Neural cell (in vitro differentiated cells): ENCODE measurements around the gene NELL1. TPM values are rescaled to one million over a fixed set of nuclear protein-coding genes. Genes with fewer than 3 reads are reported as not detected.

ENCODE experiments used
- H2AFZ ChIP-seq: fragments of 200-600, 300-800 bp; sonication (generic), shearing (Covaris generic); 2 replicates; pipeline ENCODE4 v1.6.0; 2014; ENCODE audit warnings: low read depth, mild to moderate bottlenecking, antibody characterized with exemption, low read length, moderate library complexity
- H3F3A ChIP-seq: fragments of 200-600 bp; shearing (Covaris generic); 2 replicates; pipeline ENCODE4 v1.6.1; 2016; ENCODE audit warnings: mild to moderate bottlenecking, moderate library complexity, mixed read lengths, antibody characterized with exemption, low read length; ENCODE audit not compliant: insufficient read depth, poor library complexity, severe bottlenecking
- H3K27ac ChIP-seq: fragments of 200-600, 300-800 bp; sonication (generic), shearing (Covaris generic); 2 replicates; pipeline ENCODE4 v1.5.1; 2014; ENCODE audit warnings: mild to moderate bottlenecking, low read length, moderate library complexity
- H3K27me3 ChIP-seq: fragments of 300-800, 200-600 bp; sonication (generic), shearing (Covaris generic); 2 replicates; pipeline ENCODE4 v1.6.0; 2014; ENCODE audit warnings: mild to moderate bottlenecking, low read depth, low read length, moderate library complexity; ENCODE audit not compliant: insufficient read depth
- H3K36me3 ChIP-seq: fragments of 300-800, 200-600 bp; sonication (generic), shearing (Covaris generic); 2 replicates; pipeline ENCODE4 v1.5.1; 2014; ENCODE audit warnings: mild to moderate bottlenecking, antibody characterized with exemption, low read length, moderate library complexity; ENCODE audit not compliant: insufficient read depth
- H3K4me2 ChIP-seq: fragments of 300-800, 200-600 bp; sonication (generic), shearing (Covaris generic); 2 replicates; pipeline ENCODE4 v1.6.0; 2014; ENCODE audit warnings: mild to moderate bottlenecking, low read length
- H3K4me3 ChIP-seq: fragments of 300-800, 200-600 bp; sonication (generic), shearing (Covaris generic); 2 replicates; pipeline ENCODE4 v1.5.1; 2014; ENCODE audit warnings: mild to moderate bottlenecking, low read length, moderate library complexity
- H3K79me2 ChIP-seq: fragments of 200-600 bp; shearing (Covaris generic); replicated peaks from 2 replicates; pipeline ENCODE4 v1.6.0; 2014; ENCODE audit warnings: mild to moderate bottlenecking, low read length, moderate library complexity; ENCODE audit not compliant: insufficient read depth
- H3K9ac ChIP-seq: fragments of 300-800, 200-600 bp; sonication (generic), shearing (Covaris generic); 2 replicates; pipeline ENCODE4 v1.6.1; 2016; ENCODE audit warnings: mild to moderate bottlenecking, low read length, mixed read lengths
- H3K9me2 ChIP-seq: fragments of 200-600 bp; shearing (Covaris generic); 2 replicates; pipeline ENCODE4 v1.6.1; 2016; ENCODE audit warnings: mild to moderate bottlenecking, low read length, mixed read lengths; ENCODE audit not compliant: insufficient read depth
- H3K9me3 ChIP-seq: fragments of 200-600, 300-800 bp; sonication (generic), shearing (Covaris generic); 2 replicates; pipeline ENCODE4 v1.6.1; 2016; ENCODE audit warnings: mild to moderate bottlenecking, mixed run types, low read length, moderate library complexity, mixed read lengths
- H4K20me1 ChIP-seq: fragments of 200-600 bp; shearing (Covaris generic); 2 replicates; pipeline ENCODE4 v1.6.1; 2016; ENCODE audit warnings: mild to moderate bottlenecking, mixed run types; ENCODE audit not compliant: insufficient read depth
- EP300 ChIP-seq: fragments of 450-650 bp; conservative IDR thresholded peaks from 2 replicates; pipeline ENCODE4 v1.6.1; 2014; ENCODE audit warnings: antibody characterized with exemption, mild to moderate bottlenecking, moderate library complexity; ENCODE audit not compliant: poor library complexity, severe bottlenecking
- EZH2 ChIP-seq: fragments of 200-600, 300-800 bp; shearing (Covaris generic), sonication (generic); IDR thresholded peaks from 2 replicates; pipeline ENCODE4 v1.6.1; 2014; ENCODE audit warnings: antibody characterized with exemption, low read length, borderline replicate concordance, mild to moderate bottlenecking; ENCODE audit not compliant: insufficient read depth, poor library complexity, severe bottlenecking
- MXI1 ChIP-seq: fragments of 450-650 bp; conservative IDR thresholded peaks from 2 replicates; pipeline ENCODE4 v1.6.1; 2014; ENCODE audit warnings: antibody characterized with exemption, mild to moderate bottlenecking; ENCODE audit not compliant: poor library complexity, severe bottlenecking
- POLR2AphosphoS5 ChIP-seq: IDR thresholded peaks from 2 replicates; pipeline ENCODE4 v1.6.1; 2012
- RAD21 ChIP-seq: fragments of 450-650 bp; conservative IDR thresholded peaks from 2 replicates; pipeline ENCODE4 v1.6.1; 2014; ENCODE audit warnings: antibody characterized with exemption, mild to moderate bottlenecking, moderate library complexity
- SMC3 ChIP-seq: fragments of 450-650 bp; conservative IDR thresholded peaks from 2 replicates; pipeline ENCODE4 v1.6.1; 2014; ENCODE audit warnings: antibody characterized with exemption, mild to moderate bottlenecking, moderate library complexity; ENCODE audit not compliant: poor library complexity
- TAF1 ChIP-seq: IDR thresholded peaks from 2 replicates; pipeline ENCODE4 v1.6.1; 2012; ENCODE audit warnings: low read depth
- polyA plus RNA-seq: library from polyadenylated mRNA; depleted of rRNA; stranded (reverse); fragments of >200 nt; gene quantifications from 2 replicates; pipeline ENCODE4 v1.2.3, GENCODE V29; 2014
- TF ChIP-seq, protein P1 (sequence below): fragments of 450-650 bp; IDR thresholded peaks from 2 replicates; pipeline ENCODE4 v1.5.1; 2014; ENCODE audit warnings: antibody characterized with exemption, mild to moderate bottlenecking, moderate library complexity; ENCODE audit not compliant: poor library complexity, severe bottlenecking
- TF ChIP-seq, protein P2 (sequence below): IDR thresholded peaks from 2 replicates; pipeline ENCODE4 v1.6.1; 2012; ENCODE audit warnings: borderline replicate concordance

NELL1 gene
- polyA plus RNA-seq, 1 donor from 2014 or later = 70.4 TPM

- Histone ChIP-seq H2AFZ (no peak overlapping the region), H3K36me3 (no peaks in the 10 kb centered on the region), H3K9me2 (no peaks in the 10 kb centered on the region), H3K9me3 (no peaks in the 10 kb centered on the region), H3K4me2 (no peak overlapping the region), H3K27me3 (no peaks in the 10 kb centered on the region), H3K79me2 (no peaks in the 10 kb centered on the region), H3F3A (no peaks in the 10 kb centered on the region), H3K4me3 (no peak overlapping the region), H3K9ac (no peak overlapping the region), H3K27ac (no peak overlapping the region), H4K20me1 (no peaks in the 10 kb centered on the region)
- TF ChIP-seq, protein P1, sequence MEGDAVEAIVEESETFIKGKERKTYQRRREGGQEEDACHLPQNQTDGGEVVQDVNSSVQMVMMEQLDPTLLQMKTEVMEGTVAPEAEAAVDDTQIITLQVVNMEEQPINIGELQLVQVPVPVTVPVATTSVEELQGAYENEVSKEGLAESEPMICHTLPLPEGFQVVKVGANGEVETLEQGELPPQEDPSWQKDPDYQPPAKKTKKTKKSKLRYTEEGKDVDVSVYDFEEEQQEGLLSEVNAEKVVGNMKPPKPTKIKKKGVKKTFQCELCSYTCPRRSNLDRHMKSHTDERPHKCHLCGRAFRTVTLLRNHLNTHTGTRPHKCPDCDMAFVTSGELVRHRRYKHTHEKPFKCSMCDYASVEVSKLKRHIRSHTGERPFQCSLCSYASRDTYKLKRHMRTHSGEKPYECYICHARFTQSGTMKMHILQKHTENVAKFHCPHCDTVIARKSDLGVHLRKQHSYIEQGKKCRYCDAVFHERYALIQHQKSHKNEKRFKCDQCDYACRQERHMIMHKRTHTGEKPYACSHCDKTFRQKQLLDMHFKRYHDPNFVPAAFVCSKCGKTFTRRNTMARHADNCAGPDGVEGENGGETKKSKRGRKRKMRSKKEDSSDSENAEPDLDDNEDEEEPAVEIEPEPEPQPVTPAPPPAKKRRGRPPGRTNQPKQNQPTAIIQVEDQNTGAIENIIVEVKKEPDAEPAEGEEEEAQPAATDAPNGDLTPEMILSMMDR = peak; percentile 41
- TF ChIP-seq POLR2AphosphoS5 (peak; percentile 51), RAD21 (peak; percentile 47), EZH2 (no peak), EP300 (no peak), SMC3 (peak; percentile 43), TAF1 (no peak), MXI1 (no peak)
- TF ChIP-seq, protein P2, sequence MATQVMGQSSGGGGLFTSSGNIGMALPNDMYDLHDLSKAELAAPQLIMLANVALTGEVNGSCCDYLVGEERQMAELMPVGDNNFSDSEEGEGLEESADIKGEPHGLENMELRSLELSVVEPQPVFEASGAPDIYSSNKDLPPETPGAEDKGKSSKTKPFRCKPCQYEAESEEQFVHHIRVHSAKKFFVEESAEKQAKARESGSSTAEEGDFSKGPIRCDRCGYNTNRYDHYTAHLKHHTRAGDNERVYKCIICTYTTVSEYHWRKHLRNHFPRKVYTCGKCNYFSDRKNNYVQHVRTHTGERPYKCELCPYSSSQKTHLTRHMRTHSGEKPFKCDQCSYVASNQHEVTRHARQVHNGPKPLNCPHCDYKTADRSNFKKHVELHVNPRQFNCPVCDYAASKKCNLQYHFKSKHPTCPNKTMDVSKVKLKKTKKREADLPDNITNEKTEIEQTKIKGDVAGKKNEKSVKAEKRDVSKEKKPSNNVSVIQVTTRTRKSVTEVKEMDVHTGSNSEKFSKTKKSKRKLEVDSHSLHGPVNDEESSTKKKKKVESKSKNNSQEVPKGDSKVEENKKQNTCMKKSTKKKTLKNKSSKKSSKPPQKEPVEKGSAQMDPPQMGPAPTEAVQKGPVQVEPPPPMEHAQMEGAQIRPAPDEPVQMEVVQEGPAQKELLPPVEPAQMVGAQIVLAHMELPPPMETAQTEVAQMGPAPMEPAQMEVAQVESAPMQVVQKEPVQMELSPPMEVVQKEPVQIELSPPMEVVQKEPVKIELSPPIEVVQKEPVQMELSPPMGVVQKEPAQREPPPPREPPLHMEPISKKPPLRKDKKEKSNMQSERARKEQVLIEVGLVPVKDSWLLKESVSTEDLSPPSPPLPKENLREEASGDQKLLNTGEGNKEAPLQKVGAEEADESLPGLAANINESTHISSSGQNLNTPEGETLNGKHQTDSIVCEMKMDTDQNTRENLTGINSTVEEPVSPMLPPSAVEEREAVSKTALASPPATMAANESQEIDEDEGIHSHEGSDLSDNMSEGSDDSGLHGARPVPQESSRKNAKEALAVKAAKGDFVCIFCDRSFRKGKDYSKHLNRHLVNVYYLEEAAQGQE = no peak
Observed at GRCh38 chr11:20966489-20966888, 297.1 kb downstream of the NELL1 start.

DNA sequence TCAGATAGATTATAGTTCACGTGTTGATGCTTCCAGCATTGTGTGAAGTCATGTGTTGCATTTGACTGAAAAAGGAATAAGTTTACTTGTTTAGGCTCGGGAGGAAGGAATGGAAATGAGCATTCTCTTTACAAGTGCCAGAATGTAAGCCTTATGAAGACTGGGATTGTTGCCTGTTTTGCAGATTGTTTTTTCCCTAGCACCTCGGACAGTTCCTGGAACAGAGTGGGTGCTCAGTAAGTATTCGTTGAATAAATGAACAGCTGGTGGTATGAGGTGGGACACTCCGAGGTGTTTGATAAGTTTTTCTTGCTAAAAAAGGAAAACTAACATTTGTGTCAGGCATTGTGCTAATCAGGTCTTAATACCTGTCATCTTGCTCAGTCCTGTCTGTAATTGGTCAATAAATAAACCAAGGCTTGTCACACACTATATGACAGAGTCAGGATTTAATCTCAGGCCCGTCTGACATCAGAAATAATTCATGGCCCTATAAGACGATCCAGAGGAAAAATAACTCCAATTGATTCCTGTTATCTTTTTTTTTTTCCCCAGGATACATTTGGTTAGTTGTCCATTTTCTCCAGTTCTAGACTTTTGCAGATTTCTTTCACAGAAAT lies 304.7 kb downstream of the NELL1 start:
- H2AFZ ChIP-seq = no peak overlapping the region
- H3F3A ChIP-seq = no peaks in the 10 kb centered on the region
- no peaks in the 10 kb centered on the region for H3K9me2 ChIP-seq
- no peak overlapping the region for H3K27ac ChIP-seq
- H3K79me2 ChIP-seq = no peaks in the 10 kb centered on the region
- TF ChIP-seq MXI1 (no peak), POLR2AphosphoS5 (no peak), EP300 (no peak), TAF1 (no peak), SMC3 (no peak), EZH2 (no peak), RAD21 (no peak)
- TF ChIP-seq, protein P2 = no peak
- TF ChIP-seq, protein P1 = no peak
- H3K4me3 ChIP-seq = no peak overlapping the region
- H3K4me2 ChIP-seq = no peak overlapping the region
- no peak overlapping the region for H3K9ac ChIP-seq
- H3K9me3 ChIP-seq = no peaks in the 10 kb centered on the region
- H3K27me3 ChIP-seq = no peaks in the 10 kb centered on the region
- H4K20me1 ChIP-seq = no peaks in the 10 kb centered on the region
- H3K36me3 ChIP-seq = no peaks in the 10 kb centered on the region
